Raji (cell line): ENCODE measurements around the gene FGGY.

ENCODE experiments used
- POLR2A ChIP-seq: IDR thresholded peaks from 2 replicates; pipeline ENCODE4 v1.6.1; 2011; ENCODE audit warnings: low read depth, low read length, control low read depth; ENCODE audit not compliant: insufficient read depth

Gene FGGY

GRCh38 chr1:59733443-59734141, 436.7 kb downstream of the FGGY start:
- no peak for TF ChIP-seq POLR2A

- no peak for TF ChIP-seq POLR2A
These were observed 439.9 kb downstream of the FGGY start for GRCh38 chr1:59736744-59737143.

- no peak for TF ChIP-seq POLR2A
These were observed 440.7 kb downstream of the FGGY start for GRCh38 chr1:59737638-59738037.

GRCh38 chr1:59738152-59738551, 441.3 kb downstream of the FGGY start:
- TF ChIP-seq POLR2A, result no peak

- no peak for TF ChIP-seq POLR2A
These were observed 441.7 kb downstream of the FGGY start for GRCh38 chr1:59738591-59739015.

GRCh38 chr1:59739111-59739510, 442.2 kb downstream of the FGGY start:
- no peak for TF ChIP-seq POLR2A

- no peak for TF ChIP-seq POLR2A
These were observed 445.6 kb downstream of the FGGY start for GRCh38 chr1:59742526-59742925.

- no peak for TF ChIP-seq POLR2A
These were observed 446.6 kb downstream of the FGGY start for GRCh38 chr1:59743324-59744091.

- no peak for TF ChIP-seq POLR2A
These were observed 450.6 kb downstream of the FGGY start for GRCh38 chr1:59747420-59748024.

- TF ChIP-seq POLR2A, result no peak
These were observed 451.2 kb downstream of the FGGY start for GRCh38 chr1:59748123-59748522.

GRCh38 chr1:59750328-59751003, 453.6 kb downstream of the FGGY start:
- no peak for TF ChIP-seq POLR2A

- TF ChIP-seq POLR2A, result no peak
These were observed 454.1 kb downstream of the FGGY start for GRCh38 chr1:59751004-59751395.

GRCh38 chr1:59751801-59752200, 454.9 kb downstream of the FGGY start:
- no peak for TF ChIP-seq POLR2A

- TF ChIP-seq POLR2A, result no peak
These were observed 455.9 kb downstream of the FGGY start for GRCh38 chr1:59752556-59753414.
